Activated CD4-positive, alpha-beta T cell treated with anti-CD3 and anti-CD28 coated beads for 48 hours (primary cell): ENCODE data around the gene TJP3.
"Not testable (repeated sequence)": the region's sequence is repeated elsewhere in the genome, so short reads cannot be mapped to it uniquely, and the experiment has no call there.

Experiments used
- DNase-seq: peaks from one replicate; pipeline ENCODE4 v3.0.0-alpha.2; 2020

The TJP3 gene, protein sequence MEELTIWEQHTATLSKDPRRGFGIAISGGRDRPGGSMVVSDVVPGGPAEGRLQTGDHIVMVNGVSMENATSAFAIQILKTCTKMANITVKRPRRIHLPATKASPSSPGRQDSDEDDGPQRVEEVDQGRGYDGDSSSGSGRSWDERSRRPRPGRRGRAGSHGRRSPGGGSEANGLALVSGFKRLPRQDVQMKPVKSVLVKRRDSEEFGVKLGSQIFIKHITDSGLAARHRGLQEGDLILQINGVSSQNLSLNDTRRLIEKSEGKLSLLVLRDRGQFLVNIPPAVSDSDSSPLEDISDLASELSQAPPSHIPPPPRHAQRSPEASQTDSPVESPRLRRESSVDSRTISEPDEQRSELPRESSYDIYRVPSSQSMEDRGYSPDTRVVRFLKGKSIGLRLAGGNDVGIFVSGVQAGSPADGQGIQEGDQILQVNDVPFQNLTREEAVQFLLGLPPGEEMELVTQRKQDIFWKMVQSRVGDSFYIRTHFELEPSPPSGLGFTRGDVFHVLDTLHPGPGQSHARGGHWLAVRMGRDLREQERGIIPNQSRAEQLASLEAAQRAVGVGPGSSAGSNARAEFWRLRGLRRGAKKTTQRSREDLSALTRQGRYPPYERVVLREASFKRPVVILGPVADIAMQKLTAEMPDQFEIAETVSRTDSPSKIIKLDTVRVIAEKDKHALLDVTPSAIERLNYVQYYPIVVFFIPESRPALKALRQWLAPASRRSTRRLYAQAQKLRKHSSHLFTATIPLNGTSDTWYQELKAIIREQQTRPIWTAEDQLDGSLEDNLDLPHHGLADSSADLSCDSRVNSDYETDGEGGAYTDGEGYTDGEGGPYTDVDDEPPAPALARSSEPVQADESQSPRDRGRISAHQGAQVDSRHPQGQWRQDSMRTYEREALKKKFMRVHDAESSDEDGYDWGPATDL

DNA sequence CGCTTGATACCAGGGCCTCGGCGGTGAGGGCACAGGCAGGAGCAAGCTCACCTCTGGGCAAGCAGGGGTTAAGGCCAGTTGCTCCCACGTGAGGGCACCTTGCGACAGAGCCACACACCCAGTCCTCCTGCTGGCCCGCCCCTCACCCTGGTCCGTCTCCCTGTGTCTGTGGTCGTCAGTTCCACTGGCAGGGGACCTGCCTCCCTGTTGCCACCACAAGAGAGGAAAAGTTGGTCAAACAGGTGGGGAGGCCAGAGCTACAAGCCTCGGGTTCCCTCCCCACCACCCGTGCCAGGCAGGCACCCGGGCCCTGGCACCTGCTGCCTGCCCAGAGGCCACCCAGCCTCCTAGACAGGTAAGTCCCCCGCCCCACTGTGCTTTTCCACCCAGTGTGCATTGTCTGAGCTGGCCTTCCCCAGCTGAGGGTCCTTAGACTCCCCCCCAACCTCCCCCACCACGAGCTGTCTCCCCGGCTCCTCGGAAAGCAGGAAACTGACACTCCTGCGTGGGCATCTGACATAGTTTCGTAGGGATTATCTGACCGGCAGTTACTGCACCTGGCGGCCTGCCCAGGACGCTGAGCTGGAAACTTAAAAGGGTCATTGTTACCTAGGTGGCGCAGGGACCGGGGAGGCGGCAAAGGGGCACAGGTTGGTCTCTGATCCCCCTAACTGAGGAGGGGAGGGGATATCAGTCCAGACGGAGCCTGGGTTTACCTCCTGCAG, at the start of gene TJP3:
Gene TJP3, plus strand, starts transcription at position 178 of the 725 bp plus-strand sequence. CDS start 20,049 bp downstream, outside the sequence.
- no peak for DNase-seq

GRCh38 chr19:3658870-3659745, 49.1 kb upstream of the TJP3 start:
- no peak for DNase-seq

DNA sequence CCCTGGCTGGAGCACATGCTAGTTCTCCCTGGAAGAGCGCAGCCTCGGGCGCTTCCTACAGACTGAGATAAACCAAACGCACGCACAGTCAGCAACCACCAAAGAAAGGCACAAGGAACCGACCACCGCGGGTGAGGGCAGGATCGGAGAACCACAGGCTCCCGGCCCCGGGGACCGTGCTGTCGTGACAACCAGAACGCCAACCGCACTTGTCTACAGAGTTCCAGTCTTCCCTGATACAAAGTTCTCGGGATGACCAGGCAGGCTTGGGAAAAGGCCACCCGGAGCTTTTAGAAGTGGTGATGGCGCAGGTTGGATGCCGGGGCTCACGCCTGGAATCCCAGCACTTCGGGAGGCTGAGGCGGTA, 48.5 kb upstream of the TJP3 start:
- DNase-seq: no peak

GRCh38 chr19:3660493-3661219, 47.5 kb upstream of the TJP3 start:
- no peak for DNase-seq

DNA sequence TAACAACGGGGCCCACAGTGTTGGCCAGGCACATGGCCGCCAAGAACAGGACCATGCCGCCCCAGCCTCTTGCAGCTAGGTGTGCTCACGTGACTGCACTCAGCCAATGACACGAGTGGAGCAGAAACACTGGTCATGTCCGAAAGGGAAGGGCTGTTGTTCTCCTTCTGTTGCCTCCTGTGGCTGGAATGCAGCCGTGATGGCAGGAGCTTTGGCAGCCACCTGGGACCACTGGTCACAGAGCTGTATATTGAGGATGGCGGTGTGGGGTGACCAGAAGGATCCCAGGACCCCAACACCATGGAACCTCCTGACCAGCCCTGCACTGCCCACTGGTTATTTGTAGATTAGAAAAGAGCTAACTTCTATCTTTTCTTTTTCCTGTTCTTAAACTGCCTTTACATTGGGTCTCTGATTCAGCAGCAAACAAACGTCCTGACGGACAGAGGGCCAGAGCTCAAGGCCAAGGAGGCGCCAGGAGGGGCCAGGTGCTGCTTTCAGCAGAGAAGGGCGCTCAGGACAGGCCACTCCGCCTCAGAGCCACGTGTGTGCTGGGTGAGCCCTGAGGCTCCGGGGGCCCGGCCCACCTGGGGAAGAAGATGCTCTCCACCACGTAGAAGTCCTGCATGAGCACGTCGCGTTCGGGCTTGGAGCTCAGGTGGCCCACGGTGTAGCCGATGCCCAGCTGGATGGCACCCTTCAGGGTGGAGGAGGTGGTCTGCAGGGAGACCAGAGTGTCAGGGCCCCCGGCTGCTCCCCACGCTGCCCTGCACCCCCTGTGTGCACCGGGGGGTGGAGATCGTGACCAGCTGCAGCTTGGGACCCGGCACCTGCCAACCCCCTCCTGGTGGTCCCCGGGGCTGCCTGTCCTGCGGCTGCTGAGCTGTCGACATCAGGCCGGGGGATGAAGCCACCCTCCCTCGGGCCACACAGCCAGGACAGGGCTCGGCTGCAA, 46.6 kb upstream of the TJP3 start:
- DNase-seq: no peak

GRCh38 chr19:3663838-3664237, 44.3 kb upstream of the TJP3 start:
- no peak for DNase-seq

- DNase-seq: no peak
Measured at GRCh38 chr19:3664879-3665642, 43.1 kb upstream of the TJP3 start.

DNA sequence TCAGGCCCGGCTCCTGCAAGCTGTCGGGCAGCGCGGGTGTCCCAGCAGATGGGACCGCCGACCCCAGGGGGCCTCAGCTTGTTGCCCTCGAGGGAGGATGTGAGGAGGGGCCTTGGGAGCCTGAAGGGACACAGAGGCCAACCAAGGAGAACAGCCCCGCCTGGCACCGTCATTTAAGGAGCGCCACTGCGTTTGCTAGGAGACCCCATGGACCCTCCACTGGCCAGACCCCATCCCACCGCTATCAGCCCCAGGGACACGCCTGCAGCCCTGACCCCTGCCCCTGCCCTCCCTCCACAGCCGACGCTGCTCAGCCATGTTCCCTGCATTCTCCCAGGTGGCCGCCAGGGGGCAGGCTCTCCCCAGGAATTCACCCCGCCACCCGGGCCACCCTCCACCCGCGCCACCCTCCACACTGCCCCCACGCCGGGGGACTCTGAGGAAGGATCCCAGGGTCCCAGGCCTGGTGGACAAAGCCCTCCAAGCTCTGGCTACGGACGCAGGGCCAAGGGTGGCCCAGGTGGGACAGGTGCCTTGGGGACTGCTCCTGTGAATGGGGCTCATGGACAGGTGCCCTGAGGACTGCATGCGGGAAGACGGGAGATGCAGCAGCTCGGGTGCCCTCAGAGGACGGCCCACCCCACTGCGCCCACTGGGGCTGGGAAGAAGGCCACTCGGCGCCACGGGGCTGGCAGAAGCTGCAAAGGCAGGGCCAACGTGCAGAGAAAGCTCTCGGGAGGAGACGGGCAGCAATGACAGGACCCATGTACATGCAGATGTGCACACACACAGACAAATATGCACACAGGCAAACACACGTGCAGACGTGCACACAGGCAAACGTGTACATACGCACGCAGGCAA, 42.3 kb upstream of the TJP3 start:
- peak; percentile 83 for DNase-seq

DNA sequence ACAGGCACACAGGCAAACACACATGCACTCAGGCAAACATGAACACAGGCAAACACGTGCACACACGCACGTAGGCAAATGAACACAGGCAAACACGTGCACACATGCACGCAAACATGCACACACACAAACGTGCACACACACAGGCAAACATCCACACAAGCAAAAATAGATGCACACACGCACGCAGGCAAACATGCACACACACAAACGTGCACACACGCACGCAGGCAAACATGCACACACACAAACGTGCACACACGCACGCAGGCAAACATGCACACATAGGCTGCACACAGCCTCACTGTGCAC, 41.7 kb upstream of the TJP3 start:
- not testable (repeated sequence) for DNase-seq

- DNase-seq: no peak
Measured at GRCh38 chr19:3667037-3667638, 41.0 kb upstream of the TJP3 start.

GRCh38 chr19:3667766-3668165, 40.4 kb upstream of the TJP3 start:
- no peak for DNase-seq

- no peak for DNase-seq
Measured at GRCh38 chr19:3668331-3669081, 39.7 kb upstream of the TJP3 start.

DNA sequence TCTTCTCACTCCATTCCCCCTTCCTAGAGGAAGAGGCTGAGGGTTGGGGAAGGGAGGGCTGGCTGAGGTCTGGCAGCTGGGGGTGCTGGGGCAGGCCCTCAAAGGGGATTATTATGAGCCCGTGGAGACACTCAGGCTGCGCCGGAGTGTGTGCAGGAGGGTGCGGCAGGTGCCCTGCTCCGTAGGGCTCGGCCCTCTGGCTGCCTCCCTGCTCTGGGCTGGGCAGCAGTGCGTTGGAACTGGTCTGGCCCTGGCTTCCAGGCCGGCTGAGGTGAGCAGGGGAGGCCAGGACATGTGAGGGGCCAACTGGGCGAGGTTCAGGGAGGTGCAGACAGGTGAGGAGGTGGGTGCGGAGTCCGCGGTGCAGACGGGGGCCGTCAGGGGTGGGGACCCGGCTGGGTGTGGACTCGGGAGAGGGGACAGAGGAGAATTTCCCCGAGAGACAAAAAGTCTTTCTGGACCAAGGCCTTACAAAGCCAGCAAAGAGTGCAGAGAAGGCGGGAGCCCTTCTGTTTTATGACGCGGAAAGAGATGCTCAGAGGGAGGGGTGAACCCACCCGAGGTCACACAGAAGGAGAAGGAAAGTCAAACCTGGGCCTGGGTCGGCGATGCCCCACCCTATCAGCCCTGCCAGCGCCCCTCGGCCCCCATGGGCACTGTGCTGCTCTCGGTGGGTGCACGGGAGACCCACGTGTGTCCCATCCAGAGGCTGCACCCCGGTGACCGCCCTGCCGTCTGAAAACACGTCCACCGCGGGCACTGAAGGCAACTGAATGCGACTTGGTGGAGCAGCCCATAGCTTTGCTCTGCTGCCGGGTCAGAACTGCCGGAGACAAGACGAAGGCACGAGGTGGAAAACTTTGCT, 38.9 kb upstream of the TJP3 start:
- DNase-seq: no peak

DNA sequence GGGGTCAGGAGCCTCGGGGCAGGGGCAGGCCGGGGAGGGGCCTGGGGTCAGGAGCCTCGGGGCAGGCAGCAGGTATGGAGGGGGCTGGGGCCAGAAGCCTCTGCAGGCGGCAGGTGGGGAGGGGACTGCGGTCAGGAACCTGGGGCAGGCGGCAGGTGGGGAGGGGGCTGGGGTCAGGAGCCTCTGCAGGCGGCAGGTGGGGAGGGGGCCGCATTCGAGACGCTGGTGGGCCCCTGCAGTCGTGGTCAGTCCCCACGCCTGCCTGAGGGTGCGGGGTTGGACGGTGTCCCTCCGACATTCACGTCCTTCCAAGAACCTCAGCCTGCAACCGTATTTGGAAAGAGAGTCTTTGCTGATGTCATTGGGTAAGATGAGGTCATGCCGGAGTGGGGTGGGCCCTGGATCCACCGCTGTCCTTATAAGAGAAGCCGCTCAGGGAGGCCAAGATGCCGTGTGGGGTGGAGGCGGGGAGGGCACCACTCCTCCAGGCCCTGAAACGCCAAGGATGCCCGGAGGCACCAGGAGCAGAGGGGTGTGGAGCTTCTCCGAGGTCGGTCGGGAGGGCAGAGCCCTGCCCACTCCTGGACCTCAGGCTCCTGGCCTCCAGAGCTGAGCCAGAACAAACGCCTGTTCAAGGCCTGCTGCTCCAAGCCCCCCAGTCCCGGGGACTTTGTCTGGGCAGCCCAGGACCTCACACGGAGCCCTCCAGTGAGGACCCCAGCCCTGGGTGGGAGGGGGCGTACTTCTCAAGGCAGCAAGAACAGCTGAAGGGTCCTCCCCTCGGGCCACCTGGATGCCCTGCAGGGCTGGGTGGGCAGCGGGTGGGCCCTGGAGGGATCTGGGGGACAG, 38.0 kb upstream of the TJP3 start:
- DNase-seq: no peak
